GM19238 (cell line): ENCODE measurements around the gene SH2B3.
A peak's percentile ranks its signal among the peaks of the same experiment; 100 is the strongest.

ENCODE experiments used
- DNase-seq: peaks from one replicate; pipeline ENCODE4 v3.0.0; 2011; ENCODE audit warnings: low spot score; ENCODE audit not compliant: insufficient read length

The SH2B3 gene

DNA sequence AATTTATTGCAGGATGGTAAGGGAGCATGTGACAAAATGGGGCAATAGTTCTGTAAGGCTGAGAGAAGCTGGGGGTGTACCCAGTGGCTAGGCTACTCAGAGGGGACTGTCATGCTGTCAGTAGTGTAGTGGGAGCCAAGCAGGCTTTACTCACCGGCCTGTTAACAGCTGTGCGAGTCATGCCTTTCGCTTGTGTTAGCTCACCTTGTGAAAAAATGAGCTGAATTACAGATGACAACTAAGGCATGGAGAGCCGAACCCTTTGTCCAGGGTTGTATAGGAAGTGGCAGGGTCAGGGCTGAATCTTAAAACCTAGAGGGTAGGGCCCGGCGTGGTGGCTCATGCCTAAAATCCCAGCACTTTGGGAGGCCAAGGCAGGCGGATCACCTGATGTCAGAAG, 37.9 kb downstream of the SH2B3 start:
- no peak for DNase-seq

DNA sequence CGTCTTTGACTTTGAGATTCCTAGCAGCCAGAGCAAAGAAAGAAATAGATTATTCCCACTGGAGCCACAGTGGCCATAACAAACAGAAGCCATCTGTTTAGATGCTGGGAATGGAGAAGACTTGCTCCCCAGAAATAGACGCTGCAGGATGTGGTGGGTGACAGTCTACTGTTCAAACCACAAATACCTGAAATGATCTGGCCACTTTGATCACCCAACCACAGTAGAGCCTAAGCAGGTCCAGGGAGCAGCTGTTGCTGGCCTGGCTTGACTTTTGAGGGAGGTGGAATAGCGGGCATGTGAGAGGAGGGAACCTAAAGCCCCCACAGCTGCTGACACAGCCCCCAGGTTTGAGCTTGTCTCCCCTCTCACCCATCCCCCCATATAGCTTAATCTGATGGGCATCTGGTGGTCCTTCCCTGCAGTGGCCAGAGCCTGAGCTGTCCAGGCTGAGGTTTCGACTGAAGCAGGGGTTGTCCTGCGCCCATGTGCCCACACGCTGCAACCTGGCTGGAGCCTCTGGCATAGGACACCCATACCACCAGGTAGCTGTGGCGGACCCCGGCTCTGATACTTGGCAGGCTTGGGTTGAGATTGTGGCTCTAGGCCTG, 38.7 kb downstream of the SH2B3 start:
- DNase-seq: no peak

DNA sequence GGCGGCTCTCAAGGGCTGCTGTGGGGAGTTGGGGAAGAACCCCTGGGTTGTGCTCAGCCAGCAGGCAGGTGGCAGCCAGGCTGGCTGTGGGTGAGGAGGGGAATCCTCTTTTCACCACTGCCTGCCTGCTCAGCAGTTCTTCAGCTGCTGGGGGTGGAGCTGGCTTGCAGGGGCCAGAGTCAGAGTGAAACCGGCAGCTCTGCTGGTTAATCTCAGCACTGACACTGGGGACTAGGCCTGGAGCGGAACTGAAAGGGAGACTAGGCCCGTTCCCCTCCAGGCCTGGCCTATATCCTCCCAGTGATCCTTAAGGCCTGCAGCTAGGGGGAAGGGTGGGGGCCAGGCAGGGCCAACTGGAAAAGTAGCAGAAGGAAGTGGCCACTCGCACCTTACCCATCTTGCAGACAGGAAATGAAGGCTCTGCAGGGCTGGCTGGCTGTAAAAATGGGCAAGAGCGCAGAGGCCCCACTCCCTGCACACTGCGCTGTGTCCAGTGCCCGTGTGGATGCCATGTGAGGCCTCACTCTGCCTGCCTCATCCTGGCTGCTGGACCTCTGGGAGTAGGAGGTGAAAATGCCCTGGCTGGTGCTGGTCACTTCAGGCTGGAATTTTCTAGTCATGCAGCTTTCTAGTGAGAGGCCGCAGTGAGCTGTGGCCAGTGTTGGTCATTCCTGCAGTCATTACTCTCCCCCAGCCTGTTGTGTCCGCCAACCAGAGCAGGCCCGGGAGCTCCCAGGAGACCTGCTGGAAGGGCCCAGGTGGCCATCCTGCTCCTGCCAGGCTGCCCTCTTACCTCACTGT, 39.4 kb downstream of the SH2B3 start:
- DNase-seq: peak; percentile 85

DNA sequence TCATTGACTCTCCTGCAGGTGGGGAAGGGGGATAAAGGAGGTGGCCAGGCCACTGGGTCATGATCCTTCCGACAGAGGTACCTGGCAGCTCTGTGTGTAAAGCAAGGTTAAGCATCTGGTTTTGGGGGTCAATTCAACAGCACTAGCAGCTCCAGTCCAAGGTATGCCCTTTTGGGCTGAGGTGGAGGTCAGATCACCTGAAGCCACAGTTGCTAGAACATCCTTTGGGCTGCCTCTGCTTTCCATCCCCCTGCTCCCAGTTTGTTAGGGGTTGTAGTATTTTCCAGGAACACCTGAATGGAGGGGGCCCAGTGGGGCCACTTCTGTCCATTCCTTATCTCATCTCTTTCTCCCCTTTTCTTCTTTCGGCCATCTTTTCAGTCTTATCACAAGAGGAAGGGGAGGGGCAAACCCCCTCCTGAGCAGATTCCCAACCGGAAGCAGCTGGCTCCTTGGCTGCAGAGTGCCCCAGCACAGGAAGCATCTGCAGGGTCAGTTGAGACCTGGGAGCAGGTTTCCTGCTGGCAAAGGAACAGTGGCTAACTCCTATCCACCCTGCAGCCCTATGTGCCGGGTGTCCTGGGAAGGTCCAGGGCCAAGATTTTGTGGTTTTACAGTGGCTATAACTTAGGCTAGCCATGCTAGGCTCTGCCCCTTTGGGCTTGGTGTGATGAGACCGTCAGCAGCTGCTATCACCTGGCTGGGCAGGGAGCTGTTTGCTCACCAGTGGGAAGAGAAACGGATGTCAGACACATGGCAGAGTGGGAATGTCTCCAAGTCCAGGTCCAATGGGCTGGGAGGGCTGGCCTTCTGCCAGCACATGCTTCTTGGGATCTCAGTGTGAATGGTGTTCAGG, 40.2 kb downstream of the SH2B3 start:
- no peak for DNase-seq

DNA sequence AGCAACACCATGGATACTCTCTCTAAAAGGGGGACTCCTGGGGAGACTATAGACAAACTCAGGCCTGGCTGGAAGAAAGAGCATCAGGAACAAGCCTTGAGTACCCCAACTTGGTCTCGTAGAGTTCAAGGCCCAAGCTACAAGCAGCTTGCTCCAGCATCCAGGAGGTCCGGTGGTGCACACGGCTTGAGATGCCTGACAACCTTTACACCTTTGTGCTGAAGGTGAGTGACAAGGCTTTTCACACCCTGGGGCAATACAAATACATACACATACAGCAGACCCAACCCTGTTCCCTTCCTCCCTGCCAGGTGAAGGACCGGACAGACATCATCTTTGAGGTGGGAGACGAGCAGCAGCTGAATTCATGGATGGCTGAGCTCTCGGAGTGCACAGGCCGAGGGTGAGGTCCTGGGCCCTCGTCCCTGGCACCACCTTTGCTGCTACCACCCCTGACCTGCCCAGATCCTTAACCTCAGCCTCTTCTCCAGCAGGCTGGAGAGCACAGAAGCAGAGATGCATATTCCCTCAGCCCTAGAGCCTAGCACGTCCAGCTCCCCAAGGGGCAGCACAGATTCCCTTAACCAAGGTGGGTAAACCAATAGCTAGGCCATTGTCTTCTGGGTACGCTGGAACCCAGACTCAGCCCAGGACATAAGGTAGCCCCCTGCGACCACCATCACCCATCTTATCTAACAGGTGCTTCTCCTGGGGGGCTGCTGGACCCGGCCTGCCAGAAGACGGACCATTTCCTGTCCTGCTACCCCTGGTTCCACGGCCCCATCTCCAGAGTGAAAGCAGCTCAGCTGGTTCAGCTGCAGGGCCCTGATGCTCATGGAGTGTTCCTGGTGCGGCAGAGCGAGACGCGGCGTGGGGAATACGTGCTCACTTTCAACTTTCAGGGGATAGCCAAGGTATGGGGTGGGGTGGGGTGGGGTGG, 41.2 kb downstream of the SH2B3 start:
- DNase-seq: no peak

DNA sequence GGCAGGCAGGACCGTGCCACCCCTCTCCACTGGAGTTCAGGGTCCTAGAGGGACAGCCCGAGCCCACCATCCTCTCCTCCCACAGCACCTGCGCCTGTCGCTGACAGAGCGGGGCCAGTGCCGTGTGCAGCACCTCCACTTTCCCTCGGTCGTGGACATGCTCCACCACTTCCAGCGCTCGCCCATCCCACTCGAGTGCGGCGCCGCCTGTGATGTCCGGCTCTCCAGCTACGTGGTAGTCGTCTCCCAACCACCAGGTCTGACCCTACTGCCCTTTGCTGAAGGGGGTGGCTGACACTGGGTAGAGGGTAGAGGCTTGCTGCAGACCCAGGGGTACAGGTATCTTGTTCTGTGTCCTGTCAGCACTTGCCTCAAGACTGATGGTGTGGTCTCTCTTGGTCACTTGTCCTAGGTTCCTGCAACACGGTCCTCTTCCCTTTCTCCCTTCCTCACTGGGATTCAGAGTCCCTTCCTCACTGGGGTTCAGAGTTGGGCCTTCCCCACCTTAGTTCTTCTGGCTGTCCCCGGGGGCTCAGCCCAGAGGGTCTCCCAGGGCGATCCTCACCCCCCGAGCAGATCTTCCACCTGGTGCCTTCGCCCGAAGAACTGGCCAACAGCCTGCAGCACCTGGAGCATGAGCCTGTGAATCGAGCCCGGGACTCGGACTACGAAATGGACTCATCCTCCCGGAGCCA, 42.0 kb downstream of the SH2B3 start:
- no peak for DNase-seq

DNA sequence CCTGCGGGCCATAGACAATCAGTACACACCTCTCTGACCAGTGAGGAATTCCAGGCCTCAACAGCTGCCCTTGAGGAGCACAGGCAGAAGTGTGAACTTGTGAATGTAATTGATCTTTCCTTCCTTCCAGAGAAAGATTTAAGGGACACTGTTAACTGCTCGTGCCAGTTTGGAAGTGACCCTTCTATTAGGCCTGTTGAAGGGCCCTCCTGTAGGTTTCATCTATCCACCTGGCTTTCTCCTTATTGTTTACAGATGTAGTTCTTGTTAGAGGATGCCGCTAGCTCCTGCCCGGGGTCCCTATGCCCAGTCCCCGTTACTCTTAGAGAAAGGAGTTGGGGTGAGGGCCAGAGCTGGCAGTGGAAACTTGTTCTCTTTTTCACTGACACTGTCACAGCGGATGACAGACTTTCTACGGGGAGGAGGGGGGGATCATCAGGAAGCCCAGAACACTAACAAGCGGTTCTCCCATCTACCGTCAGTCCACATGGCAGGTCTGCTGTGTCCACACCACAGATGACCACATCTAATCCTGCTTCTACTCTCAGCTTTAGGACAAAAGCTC, 42.6 kb downstream of the SH2B3 start:
- no peak for DNase-seq

DNA sequence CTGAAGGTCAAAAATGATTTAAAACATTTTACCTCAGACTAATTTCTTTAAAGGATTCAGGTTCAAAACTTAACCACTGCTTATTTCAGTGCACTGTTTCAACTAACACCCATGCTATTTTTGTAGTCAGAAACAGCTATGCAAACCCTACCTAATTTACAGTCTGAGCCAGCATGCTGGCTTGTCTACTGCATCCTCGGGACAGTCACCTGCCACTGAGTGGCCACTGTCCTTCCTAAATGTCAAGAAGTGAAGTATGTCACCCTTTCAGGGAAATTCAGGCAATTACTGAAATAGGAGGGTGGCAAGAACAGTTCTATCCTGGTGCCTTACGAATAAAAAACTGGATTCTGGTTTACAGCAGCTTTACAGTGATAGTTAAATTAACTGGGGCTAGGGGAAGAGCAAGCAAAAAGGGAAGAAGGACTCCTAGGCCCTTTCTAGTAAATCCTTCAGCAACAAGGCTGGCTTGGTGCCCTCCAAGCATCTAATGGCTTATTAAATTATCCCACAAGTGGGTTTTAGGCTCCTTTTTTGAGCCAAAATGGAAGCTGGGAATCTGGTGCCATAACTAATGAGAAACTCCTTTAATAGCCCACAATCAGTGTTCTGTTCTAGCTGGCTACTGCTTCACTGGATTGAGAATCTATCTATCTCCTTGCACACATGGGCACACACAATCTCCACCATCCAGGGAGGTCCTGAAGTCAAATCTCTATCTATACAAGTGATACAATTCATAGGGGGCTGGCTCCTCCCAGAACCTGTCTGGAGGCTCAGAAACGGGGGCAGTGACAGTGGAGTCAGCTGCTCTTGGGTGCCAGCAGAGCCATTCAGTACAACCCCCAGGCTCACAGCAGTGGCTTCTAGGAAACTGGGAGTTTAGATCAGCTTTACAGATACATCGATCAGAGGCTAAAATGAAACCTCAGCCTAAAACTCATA, 43.4 kb downstream of the SH2B3 start:
- DNase-seq: no peak

DNA sequence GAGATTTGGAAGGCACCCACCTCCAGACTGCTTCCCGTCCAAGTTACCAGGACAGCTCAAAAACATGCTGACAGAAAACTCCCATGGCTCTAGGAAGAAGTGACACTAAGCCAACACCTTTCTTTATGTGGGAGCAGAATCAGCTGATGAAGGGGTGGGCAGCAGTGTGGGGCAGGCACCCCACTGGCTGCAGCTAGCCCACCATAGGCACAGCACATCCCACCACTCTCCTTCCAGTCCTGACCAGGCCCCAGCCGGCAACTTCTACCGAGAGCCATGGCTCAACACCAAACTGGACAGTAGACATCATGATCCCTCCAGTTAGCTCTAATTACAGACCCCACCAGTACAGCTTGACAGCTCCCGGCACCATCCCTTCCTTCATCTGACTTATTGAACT, 45.0 kb downstream of the SH2B3 start:
- DNase-seq: no peak

DNA sequence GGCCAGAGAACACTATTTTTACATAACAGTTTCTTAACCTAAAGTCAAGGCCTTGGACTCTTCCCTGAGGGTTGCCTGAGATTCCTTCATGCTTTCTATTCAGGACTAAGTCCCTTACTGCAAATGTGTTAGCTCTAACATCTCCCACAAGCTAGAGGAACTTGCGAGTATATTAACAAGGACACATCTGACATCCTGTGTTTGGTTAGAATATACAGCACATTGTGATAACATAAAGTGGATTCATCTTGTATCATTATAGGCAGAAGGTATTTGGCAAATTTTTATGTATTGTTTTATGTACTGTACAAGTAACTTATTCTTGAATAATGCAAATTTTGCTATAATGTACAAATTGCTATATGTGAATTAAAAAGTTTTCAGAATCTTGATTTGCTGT, 45.5 kb downstream of the SH2B3 start:
- no peak for DNase-seq

DNA sequence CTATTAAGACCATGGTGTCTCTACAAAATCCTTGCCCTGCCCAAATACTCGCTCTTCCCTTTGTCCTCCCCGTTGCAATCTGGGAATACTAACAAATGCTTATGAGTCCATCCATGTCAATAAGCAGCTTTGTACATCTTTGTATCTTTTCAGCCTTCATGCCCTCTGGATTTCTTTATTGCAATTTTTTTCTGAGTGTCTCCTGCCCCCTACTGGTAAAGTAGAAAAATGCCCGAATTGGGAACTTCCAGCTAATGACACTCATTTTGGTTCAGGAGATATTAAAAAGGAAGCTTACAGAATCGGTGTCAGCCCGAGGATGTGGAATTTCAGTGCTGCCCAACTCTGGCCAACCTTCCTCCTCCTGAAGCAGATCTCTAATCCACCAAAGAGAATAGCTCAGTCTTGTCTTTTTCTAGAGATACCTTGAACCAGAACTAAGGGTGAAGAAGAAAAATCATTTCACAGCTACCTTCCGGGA, 46.0 kb downstream of the SH2B3 start:
- no peak for DNase-seq

DNA sequence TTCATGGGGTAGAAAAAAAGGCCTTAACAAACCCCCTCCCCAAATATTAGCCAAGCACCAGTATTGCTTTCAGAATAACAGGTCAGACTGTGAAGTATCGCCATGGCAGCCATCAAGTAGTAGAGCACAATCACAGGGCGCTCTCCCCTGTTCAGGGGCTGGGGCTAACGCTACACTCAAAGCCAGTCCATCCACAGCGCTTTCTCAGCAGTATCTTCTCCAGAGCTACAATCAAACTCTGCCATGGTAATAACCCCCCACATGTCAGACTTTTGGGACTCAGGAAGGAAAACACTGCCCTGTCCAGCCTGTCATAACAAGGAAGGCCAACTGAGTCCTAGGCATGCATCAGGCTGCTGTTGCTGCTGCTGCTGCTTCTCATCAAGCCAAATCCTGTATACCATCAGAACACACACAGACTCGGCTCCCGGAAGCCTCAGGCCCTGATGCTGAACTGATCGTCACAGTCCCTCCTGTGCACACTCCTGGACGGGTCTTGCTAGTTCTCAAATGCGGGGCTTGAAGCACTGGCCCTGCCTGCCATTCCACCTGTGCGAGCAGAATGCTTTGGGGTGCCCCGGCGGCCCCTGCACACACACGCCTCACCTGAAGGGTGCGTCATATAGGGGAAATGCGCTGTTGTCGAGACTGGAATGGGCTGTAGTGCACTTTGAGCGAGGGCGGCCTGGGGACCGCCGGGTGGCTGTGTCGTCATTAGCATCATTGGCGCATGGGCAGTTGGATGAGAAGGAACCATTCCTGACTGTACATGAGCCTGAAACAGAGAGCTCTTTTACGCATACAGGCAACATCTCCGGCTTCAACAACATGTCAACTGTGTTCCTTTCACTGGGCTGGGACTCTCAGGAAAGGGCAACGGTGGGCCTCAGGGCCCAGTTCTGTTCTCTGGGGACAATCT, 47.6 kb downstream of the SH2B3 start:
- no peak for DNase-seq

DNA sequence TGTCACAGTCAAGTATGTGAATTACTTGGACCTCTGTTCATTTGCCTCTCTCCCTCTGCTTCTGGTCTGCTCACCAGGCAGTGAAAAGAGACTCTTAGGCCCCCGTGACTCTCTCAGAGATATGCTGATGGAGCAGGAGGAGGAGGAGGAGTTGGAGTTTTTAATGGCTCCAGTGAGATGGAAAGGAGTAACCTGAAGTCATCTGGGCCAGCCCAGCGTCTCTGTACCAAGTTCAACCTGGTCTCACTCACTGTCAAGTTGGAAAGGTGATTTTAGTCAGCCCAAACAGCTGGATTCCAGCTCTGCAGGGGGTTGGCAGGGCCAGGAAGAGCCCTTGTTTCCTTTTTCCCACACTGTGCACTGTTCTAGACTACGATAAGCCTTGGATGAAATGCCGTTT, 48.6 kb downstream of the SH2B3 start:
- DNase-seq: no peak

DNA sequence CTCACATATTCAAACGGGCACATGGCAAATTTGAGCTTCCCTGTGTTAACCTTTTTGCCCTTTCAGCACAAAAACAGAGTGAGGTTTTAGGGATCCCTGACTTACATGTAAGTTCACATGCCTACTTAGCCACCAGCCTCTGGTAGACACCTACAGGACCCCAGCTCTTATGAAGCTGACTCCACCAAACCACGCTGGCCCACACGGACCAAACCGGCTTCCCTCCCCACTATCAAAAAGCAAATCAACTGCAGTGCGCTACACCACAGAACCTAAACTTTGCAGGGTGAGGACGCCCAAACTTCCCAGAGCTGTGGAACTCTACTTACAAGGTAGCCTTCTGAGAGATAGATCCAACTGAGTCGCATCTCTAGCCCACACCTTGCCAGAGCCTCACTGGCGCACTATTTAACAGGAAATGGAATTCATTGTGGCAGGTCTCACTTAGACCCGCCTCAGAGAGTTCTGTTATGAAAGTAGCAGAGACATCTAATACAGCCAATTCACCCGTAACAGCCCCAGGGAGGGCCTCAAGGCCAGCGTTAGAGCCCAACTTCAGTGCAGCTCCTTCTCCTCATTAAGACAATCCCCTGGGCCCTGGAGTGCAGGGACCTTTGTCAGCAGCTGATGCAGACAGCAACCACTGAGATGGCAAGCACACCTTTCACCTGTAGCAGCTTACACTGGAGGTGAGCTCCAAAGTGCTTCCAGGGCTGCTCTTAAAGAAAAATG, 49.2 kb downstream of the SH2B3 start:
- DNase-seq: no peak

DNA sequence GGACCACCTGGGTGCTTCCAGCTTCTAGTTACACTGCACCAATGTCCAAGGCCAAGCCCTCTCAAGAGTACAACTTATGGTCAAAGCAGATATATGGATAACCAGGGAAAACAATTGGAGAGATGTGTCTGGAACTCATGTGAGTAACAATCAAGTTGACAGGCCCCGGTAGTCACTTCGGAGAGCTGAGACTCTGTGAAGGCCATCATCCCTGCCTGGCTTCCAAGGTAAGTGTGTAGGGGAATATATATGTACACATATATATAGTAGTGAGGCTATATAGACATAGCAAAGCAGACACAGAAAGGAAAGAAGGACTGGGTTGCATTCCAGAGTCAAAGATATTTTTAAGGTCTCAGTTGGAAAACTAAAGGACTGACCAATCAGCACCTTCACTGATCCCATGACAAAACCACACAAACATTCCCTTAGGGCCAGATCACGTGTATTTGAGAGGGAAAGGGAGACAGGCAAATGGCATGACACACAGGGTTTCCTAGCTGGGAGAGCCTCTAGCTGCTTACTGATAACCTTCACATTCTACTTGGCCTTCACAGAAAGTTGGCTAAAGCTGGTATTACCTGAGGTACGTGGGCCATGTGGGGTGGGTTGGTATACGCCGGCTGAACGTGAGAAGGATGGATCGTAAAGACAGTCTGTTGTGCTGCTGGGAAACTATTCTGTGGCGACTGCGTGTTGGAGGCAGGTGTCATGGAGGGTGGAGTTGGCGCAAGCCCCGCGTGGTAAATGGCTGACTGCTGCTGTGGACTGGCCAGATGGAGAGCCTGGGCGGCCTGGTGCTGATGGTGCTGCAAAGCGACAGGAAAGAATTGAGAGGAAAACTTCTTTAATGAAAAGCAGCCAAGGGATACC, 50.0 kb downstream of the SH2B3 start:
- no peak for DNase-seq

DNA sequence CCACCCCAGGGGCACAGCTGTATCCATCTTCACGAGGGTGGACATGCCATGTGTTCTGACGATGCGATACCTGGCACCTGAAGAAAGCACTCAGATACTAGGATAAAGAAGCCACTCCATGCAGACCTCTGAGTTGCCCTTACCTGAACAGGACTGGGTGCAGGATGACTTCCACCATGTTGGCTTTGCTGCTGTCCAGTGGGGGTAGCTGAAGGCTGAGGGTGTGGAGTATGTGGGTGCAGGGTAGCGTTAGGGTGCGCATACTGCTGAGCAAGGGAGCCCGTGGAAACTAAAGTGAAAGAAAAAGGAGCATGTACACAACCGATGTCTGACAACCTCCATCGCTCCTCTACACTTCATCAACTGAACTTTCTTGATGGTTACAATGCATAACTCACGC, 51.3 kb downstream of the SH2B3 start:
- no peak for DNase-seq
